ENCODE data around the gene KIR3DL1. TPM values are rescaled to one million over a fixed set of nuclear protein-coding genes. Genes with fewer than 3 reads are reported as not detected.

Gene KIR3DL1
- total RNA-seq, 2 experiments from 2014 or later = not detected

DNA sequence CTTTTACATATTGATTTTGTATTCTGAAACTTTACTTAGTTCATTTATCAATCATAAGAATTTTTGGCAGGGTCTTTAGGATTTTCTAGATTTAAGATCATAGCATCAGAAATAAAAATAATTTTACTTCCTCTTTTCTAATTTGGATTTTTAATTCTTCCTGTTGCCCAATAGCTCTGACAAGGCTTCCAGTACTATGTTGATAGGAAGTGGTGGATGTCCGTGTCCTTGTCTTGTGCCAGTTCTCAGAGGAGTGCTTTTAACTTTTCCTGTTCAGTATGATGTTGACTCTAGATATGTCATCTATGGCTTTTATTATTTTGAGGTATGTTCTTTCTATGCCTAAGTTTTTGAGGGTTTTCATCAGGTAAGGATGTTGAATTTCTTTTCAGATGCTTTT is 20.5 kb upstream of the KIR3DL1 start:
- no peak overlapping the region for H3K4me2 ChIP-seq (ENCODE audit: low read length)
- BruUV-seq (replicated peaks) = no TSS peak

DNA sequence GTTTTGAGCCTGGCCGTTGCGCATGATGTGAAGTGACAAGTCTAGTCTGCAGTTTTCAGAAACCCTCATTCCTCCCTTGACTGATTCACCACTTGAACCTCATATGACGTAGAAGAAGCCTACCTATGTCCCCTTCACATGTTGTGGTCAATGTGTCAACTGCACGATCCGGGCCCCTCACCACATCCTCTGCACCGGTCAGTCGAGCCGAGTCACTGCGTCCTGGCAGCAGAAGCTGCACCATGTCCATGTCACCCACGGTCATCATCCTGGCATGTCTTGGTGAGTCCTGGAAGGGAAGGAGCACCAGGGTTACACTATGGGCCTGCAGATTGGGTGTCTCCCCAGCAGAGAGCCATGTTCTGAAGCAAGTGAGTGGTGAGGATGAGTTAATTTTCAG is 12.9 kb upstream of the KIR3DL1 start, which contains the start of gene KIR2DL4:
TSS of gene KIR2DL4 (plus strand) at position 201 of the 400 bp plus-strand sequence. CDS start at position 243, 42 bp downstream.
- H3K79me2 ChIP-seq (ENCODE audit: insufficient read depth, low read depth, low read length) = no peaks in the 10 kb centered on the region
- H3K4me2 ChIP-seq (ENCODE audit: low read length) = no peak within 1 kb of the TSS
- BruUV-seq (replicated peaks) = no TSS peak
- ChIA-PET POLR2A (no interaction called here), CTCF (ENCODE audit: unreplicated experiment) (no interaction called here)
- no peak within 1 kb of the TSS for H3K4me3 ChIP-seq (ENCODE audit: low read depth, low read length, poor library complexity, severe bottlenecking)
- H4K20me1 ChIP-seq (ENCODE audit: insufficient read depth, low read length) = no peaks in the 10 kb centered on the region
- DNase-seq (ENCODE audit: low spot score) = no peak
- TF ChIP-seq, protein P1, sequence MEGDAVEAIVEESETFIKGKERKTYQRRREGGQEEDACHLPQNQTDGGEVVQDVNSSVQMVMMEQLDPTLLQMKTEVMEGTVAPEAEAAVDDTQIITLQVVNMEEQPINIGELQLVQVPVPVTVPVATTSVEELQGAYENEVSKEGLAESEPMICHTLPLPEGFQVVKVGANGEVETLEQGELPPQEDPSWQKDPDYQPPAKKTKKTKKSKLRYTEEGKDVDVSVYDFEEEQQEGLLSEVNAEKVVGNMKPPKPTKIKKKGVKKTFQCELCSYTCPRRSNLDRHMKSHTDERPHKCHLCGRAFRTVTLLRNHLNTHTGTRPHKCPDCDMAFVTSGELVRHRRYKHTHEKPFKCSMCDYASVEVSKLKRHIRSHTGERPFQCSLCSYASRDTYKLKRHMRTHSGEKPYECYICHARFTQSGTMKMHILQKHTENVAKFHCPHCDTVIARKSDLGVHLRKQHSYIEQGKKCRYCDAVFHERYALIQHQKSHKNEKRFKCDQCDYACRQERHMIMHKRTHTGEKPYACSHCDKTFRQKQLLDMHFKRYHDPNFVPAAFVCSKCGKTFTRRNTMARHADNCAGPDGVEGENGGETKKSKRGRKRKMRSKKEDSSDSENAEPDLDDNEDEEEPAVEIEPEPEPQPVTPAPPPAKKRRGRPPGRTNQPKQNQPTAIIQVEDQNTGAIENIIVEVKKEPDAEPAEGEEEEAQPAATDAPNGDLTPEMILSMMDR (conservative IDR thresholded peaks at IDR 0.05; ENCODE audit: low read length) = no peak
- no peak for TF ChIP-seq EZH2phosphoT487 (IDR thresholded peaks at IDR 0.05; ENCODE audit: borderline replicate concordance, low read depth, low read length)
- H2AFZ ChIP-seq (ENCODE audit: low read length) = no peak within 1 kb of the TSS
- H3K9me3 ChIP-seq (ENCODE audit: low read length) = no peaks in the 10 kb centered on the region
- intact Hi-C loops (cut with micrococcal nuclease; ENCODE audit: unreplicated experiment) = no loop called here
- no peaks in the 10 kb centered on the region for H3K36me3 ChIP-seq (ENCODE audit: insufficient read depth, low read length)
- no peaks in the 10 kb centered on the region for H3K4me1 ChIP-seq (ENCODE audit: insufficient read depth, low read length, poor library complexity, severe bottlenecking)
- no peaks in the 10 kb centered on the region for H3K9me2 ChIP-seq (ENCODE audit: insufficient read depth, low read length)
- H3K27ac ChIP-seq (ENCODE audit: low read depth, low read length, poor library complexity, severe bottlenecking) = no peak within 1 kb of the TSS

More for the DNA sequence above, 20.5 kb upstream of the KIR3DL1 start:
- TF ChIP-seq, protein P1 (conservative IDR thresholded peaks at IDR 0.05; ENCODE audit: low read length) = no peak
- TF ChIP-seq EZH2phosphoT487 (IDR thresholded peaks at IDR 0.05; ENCODE audit: borderline replicate concordance, low read depth, low read length) = no peak
- Histone ChIP-seq H3K79me2 (ENCODE audit: insufficient read depth, low read depth, low read length) (no peaks in the 10 kb centered on the region), H3K9me3 (ENCODE audit: low read length) (no peaks in the 10 kb centered on the region), H3K36me3 (ENCODE audit: insufficient read depth, low read length) (no peaks in the 10 kb centered on the region), H2AFZ (ENCODE audit: low read length) (no peak overlapping the region), H3K27ac (ENCODE audit: low read depth, low read length, poor library complexity, severe bottlenecking) (no peak overlapping the region), H4K20me1 (ENCODE audit: insufficient read depth, low read length) (no peaks in the 10 kb centered on the region), H3K4me1 (ENCODE audit: insufficient read depth, low read length, poor library complexity, severe bottlenecking) (peaks cover 8% of the 10 kb centered on the region), H3K9me2 (ENCODE audit: insufficient read depth, low read length) (no peaks in the 10 kb centered on the region), H3K4me3 (ENCODE audit: low read depth, low read length, poor library complexity, severe bottlenecking) (no peak overlapping the region)
- ChIA-PET POLR2A (interaction anchor here (1.0 kb wide), 1 partner anchor 64 kb away, joined by 3 read pairs; no protein-coding TSS in a partner anchor), CTCF (ENCODE audit: unreplicated experiment) (no interaction called here)
- intact Hi-C loops (cut with micrococcal nuclease; ENCODE audit: unreplicated experiment) = no loop called here
- DNase-seq (ENCODE audit: low spot score) = no peak

DNA sequence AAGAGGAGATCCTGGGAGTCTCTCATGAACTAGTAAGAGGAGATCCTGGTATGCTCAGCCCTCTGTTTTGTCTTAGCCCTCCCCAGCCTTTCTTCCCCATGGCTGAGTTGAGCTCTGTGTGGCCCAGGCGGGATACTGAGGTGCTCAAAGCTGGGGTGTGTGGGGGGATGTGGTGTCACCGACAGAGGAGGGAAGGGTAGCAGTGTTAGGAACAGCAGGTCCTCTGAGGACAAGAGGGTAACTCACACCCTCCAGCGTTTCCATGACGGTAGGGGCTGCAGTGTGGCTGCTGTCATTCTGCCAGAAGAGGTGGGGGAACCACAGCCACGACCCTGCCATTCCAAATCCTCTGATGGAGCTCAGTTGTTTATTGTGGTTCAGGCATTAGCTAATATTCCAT is 12.2 kb upstream of the KIR3DL1 start:
- Histone ChIP-seq H3K4me3 (ENCODE audit: low read depth, low read length, poor library complexity, severe bottlenecking) (no peak overlapping the region), H3K9me3 (ENCODE audit: low read length) (no peaks in the 10 kb centered on the region), H3K79me2 (ENCODE audit: insufficient read depth, low read depth, low read length) (no peaks in the 10 kb centered on the region), H3K27ac (ENCODE audit: low read depth, low read length, poor library complexity, severe bottlenecking) (no peak overlapping the region), H3K4me2 (ENCODE audit: low read length) (no peak overlapping the region), H3K36me3 (ENCODE audit: insufficient read depth, low read length) (no peaks in the 10 kb centered on the region), H3K4me1 (ENCODE audit: insufficient read depth, low read length, poor library complexity, severe bottlenecking) (no peaks in the 10 kb centered on the region), H4K20me1 (ENCODE audit: insufficient read depth, low read length) (no peaks in the 10 kb centered on the region), H2AFZ (ENCODE audit: low read length) (no peak overlapping the region), H3K9me2 (ENCODE audit: insufficient read depth, low read length) (no peaks in the 10 kb centered on the region)
- intact Hi-C loops (cut with micrococcal nuclease; ENCODE audit: unreplicated experiment) = no loop called here
- POLR2A ChIA-PET = no interaction called here
- TF ChIP-seq EZH2phosphoT487 (IDR thresholded peaks at IDR 0.05; ENCODE audit: borderline replicate concordance, low read depth, low read length) = no peak
- TF ChIP-seq, protein P1 (conservative IDR thresholded peaks at IDR 0.05; ENCODE audit: low read length) = no peak
- BruUV-seq (replicated peaks) = no TSS peak
- DNase-seq (ENCODE audit: low spot score) = no peak
- CTCF ChIA-PET (ENCODE audit: unreplicated experiment) = no interaction called here
